Measurements from ENCODE around the gene METTL21C.

METTL21C gene

DNA sequence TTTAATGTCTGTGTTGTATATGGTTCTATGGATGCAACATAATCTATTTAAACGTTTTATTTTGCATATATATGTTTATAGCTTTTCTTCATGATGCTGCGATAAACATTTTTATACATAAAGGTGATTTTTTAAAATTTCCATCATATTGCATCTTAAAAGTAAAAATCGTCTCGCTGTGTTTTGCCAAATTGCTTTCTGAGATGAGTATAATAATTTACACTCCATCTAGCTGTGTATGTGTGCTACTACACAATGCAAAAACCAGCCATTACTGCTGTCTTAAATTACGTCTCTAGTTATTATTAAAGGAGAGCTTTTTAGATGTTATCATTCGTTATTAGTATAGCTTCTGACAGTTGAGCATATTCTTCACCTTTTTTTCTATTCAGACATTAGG lies 37.2 kb downstream of the METTL21C start:
- DNase-seq = no peak

DNA sequence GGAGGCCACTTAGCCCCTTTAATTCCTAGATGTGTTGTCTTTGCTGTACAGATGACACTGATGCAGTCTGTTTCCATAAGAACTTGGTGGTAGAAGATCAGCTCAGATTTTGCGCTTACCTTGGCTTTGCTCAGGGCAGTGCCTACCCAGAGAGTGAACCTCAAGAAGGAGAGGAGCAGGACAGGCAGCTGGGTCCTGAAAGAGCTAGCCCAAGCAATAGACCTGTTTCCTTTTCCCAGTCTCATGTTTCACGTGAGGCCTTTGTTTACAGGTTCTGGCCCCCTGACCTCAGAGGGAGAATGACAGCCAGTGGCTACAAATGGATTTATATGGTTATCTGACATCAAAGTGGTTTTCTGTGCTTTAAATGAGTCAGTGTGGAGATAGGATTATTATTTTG lies 40.1 kb downstream of the METTL21C start:
- no peak for DNase-seq

GRCh38 chr13:102651892-102652291 lies 43.0 kb downstream of the METTL21C start:
- DNase-seq = no peak

GRCh38 chr13:102651392-102651791 lies 43.5 kb downstream of the METTL21C start:
- DNase-seq = no peak

GRCh38 chr13:102650444-102650843 lies 44.4 kb downstream of the METTL21C start:
- no peak for DNase-seq

GRCh38 chr13:102648046-102648445 lies 46.8 kb downstream of the METTL21C start:
- DNase-seq = no peak

- no peak for DNase-seq
Measured at GRCh38 chr13:102645701-102646100, 49.1 kb downstream of the METTL21C start.

GRCh38 chr13:102643656-102644055 lies 51.2 kb downstream of the METTL21C start:
- no peak for DNase-seq

DNA sequence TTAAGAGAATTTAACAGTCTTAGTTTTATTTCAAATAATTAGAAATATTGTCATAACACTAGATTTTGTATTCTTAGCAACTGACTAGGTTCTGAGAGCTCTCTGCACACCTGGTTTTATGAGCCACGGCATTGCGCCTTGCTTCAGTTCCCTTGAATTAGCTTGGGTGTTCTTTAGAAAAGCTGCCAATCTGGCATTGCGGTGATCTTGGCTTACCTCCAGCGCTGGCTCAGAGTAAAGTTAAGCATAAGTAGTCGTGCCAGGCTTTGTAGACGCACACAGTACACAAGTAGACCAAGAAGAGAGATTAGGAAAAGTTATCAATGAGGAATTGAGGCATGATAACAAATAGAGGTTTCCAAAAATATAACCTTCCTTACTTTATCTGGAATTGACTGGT lies 52.4 kb downstream of the METTL21C start:
- peak; percentile 100 for DNase-seq

GRCh38 chr13:102642029-102642428 lies 52.8 kb downstream of the METTL21C start:
- peak; percentile 99 for DNase-seq

DNA sequence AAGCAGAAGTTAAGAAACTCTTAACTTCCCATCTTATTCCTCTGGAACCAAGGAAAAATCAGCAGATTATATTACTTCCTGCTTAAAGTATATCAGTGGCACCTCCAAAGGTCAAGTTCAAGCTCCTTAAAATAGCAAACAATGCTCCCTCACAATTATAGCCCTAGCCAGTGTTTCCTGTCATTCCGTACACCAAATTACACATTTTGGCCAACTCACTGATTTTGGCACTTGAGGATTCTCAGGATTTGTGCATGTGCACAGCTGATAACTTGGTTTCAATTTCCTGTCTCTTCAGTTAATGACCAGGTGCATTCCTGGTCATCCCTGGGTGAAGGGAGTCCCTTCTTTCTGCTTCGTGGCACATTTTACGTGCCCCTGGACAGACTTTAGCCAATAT lies 56.1 kb downstream of the METTL21C start:
- no peak for DNase-seq

Measured in DMS79 treated with DMSO at 0.1 percent for 48 hours (cell line).